GM13976 (cell line): ENCODE data around the gene CADM1.

Experiments used
- DNase-seq: peaks from one replicate; pipeline ENCODE4 v3.0.0; 2012; ENCODE audit warnings: low spot score
- CTCF ChIP-seq: IDR thresholded peaks from 2 replicates; pipeline ENCODE4 v1.5.1; 2012; ENCODE audit warnings: borderline replicate concordance, mild to moderate bottlenecking; ENCODE audit not compliant: insufficient read depth; ENCODE audit errors: extremely low read depth, missing control alignments, control extremely low read depth
- in situ Hi-C: fragments of 300-500 bp; cut with MboI; formaldehyde crosslinking; loops from one replicate; pipeline ENCODE4 v1.12.0; 2022; ENCODE audit warnings: low sequenced_read_pairs, mixed read lengths, inconsistent platforms; ENCODE audit not compliant: unreplicated experiment

The CADM1 gene

GRCh38 chr11:115266066-115266639 lies 238.1 kb downstream of the CADM1 start:
- DNase-seq = no peak
- in situ Hi-C loops = no loop called here
- TF ChIP-seq CTCF = no peak

DNA sequence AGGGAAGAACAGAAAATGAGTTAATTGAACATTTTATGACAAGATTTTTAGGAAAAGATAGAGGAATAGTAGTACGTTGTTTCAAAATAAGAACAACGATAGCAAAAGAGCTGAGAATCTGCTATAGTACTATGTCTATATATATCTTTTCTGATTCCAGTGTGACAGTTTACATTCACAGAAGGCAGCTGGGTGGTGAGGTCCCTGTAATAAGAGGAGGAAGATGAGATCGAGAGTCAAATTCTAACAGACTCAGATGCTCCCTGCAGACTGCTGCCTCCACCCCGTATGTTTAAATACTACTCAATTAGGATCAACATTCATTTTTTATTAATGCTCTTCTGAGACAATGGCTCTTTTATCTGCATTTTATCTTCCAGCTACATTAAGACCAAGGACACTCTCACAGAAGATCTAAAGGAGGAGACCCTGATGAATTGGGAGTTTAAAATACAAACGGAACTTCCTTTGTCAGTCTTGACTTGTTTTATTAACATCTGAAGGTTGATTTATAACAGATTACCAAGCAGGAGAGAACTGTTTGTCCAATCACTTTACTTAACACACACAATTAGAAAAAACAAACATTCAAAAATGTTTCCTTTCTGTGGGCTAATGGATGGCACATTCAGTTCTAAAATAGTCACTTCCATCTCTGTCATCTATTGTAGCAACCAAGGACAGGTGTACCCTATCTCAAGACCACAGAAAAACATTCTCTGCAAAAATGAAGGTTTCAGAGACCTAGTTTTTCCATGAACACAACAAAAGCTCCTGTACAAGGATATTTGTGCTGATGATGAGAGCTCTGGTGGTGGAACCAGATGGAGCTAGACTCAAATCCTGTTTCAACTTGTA lies 240.2 kb downstream of the CADM1 start:
- DNase-seq = no peak
- in situ Hi-C loops = no loop called here
- TF ChIP-seq CTCF = no peak

DNA sequence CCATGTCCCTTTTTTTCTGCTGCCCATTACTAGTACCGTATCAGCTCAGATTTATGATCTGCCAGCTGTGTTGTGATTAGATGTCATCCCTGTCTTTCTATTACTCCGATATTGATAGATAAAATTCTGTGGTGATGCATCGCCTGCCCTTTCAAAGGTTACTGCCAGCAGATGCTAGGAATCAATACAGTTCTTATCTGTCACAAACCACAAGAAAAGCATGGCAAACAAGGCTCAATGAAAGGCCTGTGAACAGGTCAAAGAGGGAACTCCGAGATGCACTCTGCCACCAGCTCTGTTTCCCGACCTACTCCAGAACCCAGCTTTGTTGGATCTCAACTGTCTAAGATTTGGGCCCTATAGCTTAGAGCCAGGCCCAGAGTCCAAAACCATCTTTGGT lies 246.0 kb downstream of the CADM1 start:
- TF ChIP-seq CTCF = no peak
- in situ Hi-C loops = no loop called here
- no peak for DNase-seq

DNA sequence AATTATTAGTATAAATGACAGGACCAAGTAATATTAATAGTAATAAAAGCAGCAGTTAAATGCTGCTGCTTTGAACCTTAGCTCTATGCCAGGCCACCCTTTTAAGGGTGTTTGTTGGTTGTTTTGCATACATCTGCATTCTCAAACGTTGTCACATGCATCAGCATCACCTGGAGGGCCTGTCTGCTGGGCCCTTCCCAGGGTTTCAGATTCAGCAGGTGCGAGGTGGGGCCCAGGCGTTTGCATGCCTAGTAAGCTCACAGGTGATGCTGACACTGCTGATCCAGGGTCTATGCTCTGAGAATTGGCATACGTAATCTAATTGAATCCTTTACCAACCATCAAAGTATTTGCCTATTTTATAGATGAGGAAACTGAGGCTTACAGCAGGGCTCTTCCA lies 246.5 kb downstream of the CADM1 start:
- in situ Hi-C loops = no loop called here
- DNase-seq = no peak
- TF ChIP-seq CTCF = no peak

DNA sequence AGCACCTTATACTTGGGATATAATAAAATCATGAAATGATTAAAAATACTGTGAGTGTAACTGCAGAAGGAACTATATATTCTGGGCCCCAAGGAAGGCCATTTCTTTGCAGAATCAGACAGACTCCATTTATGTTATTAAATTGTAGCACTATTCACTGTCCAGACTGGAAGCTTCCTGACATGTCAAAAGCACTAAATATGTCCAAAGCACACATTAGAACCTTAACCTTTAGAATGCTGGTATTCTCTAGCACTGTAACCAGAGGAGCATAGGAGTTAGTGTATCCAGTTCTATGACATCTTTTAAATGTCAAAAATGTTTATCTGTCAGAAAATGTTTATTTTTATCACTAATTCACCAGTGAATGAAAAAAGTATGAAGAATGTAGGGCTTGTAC lies 246.9 kb downstream of the CADM1 start:
- TF ChIP-seq CTCF = no peak
- DNase-seq = no peak
- in situ Hi-C loops = no loop called here

GRCh38 chr11:115256397-115257197 lies 247.6 kb downstream of the CADM1 start:
- in situ Hi-C loops = no loop called here
- DNase-seq = peak; percentile 27
- no peak for TF ChIP-seq CTCF
